K562 (cell line): ENCODE measurements around the gene C3orf52. TPM values are rescaled to one million over a fixed set of nuclear protein-coding genes. Genes with fewer than 3 reads are reported as not detected.

Experiments
- CREB3L1 ChIP-seq: fragments of 450-650 bp; IDR thresholded peaks from 2 replicates; pipeline ENCODE4 v1.6.1; 2014; ENCODE audit warnings: low read depth, mild to moderate bottlenecking, moderate library complexity, borderline replicate concordance
- ERF ChIP-seq: fragments of 450-650 bp; formaldehyde crosslinking; IDR thresholded peaks from 2 replicates; pipeline ENCODE4 v1.4.0; 2020; ENCODE audit warnings: mild to moderate bottlenecking, mixed read lengths
- HDAC3 ChIP-seq: fragments of 450-650 bp; IDR thresholded peaks from 2 replicates; pipeline ENCODE4 v1.6.1; 2018; ENCODE audit warnings: borderline replicate concordance, mild to moderate bottlenecking, moderate library complexity; ENCODE audit not compliant: partially characterized antibody
- RHOXF2B ChIP-seq: fragments of 250-450 bp; sonication (Bioruptor Pico); conservative IDR thresholded peaks from 2 replicates; pipeline ENCODE4 v1.5.1; 2021
- SRSF3 ChIP-seq: fragments of 200-400 bp; formaldehyde crosslinking; IDR thresholded peaks from 2 replicates; pipeline ENCODE4 v1.6.1; 2016; ENCODE audit warnings: mild to moderate bottlenecking, low read length, moderate library complexity; ENCODE audit not compliant: insufficient read depth
- SUPT5H ChIP-seq: fragments of 450-650 bp; IDR thresholded peaks from 2 replicates; pipeline ENCODE4 v1.6.1; 2016
- THRB ChIP-seq: fragments of 450-650 bp; formaldehyde crosslinking; conservative IDR thresholded peaks from 2 replicates; pipeline ENCODE4 v1.4.0; 2022; ENCODE audit warnings: mild to moderate bottlenecking, missing genetic modification characterization
- ZNF143 ChIP-seq: sonication (generic); formaldehyde crosslinking; IDR thresholded peaks from 2 replicates; pipeline ENCODE4 v1.9.0; 2022; ENCODE audit warnings: mild to moderate bottlenecking, missing genetic modification reagents
- ZNF586 ChIP-seq: fragments of 450-650 bp; formaldehyde crosslinking; conservative IDR thresholded peaks from 2 replicates; pipeline ENCODE4 v1.4.0; 2020; ENCODE audit warnings: mild to moderate bottlenecking, moderate library complexity
- polyA plus RNA-seq, 8 experiments: library from polyadenylated mRNA; depleted of rRNA in 4 of 8; stranded (reverse) in 5 of 8; unstranded in 3 of 8; fragments of >200 nt; fragmentation: Nextera tagmentation in 2 of 8; fragmentation: Illumina TruSeq in 1 of 8; extraction: Ambion mirVana in 2 of 8; extraction: Trizol in 1 of 8; gene quantifications; 2 replicates each; pipeline versions ENCODE4 v1.2.1 to v1.2.3, GENCODE V29; 2011 to 2014; ENCODE audit warnings: inconsistent platforms in 1 of 8, missing spikeins in 1 of 8
- total RNA-seq, 7 experiments: library from RNA; depleted of rRNA in 6 of 7; stranded (reverse); fragments of >200 nt in 6 of 7; fragmentation: Illumina TruSeq in 2 of 7; extraction: Trizol in 2 of 7; gene quantifications; 2 replicates each; pipeline versions ENCODE4 v1.2.1 to v1.2.3, GENCODE V29; 2011 to 2021; ENCODE audit warnings: low replicate concordance in 1 of 7
- TF ChIP-seq, protein P1 (sequence below), 2 experiments: fragments of 450-650 bp; IDR thresholded peaks; 2 replicates each; pipeline ENCODE4 v1.6.1; 2016; ENCODE audit warnings: mild to moderate bottlenecking in 2 of 2, borderline replicate concordance in 1 of 2, low read depth in 1 of 2, moderate library complexity in 1 of 2
- TF ChIP-seq, protein P2 (sequence below), 2 experiments: fragments of 450-650 bp; IDR thresholded peaks; 2 replicates each; pipeline ENCODE4 v1.6.1; 2018; ENCODE audit warnings: mild to moderate bottlenecking in 2 of 2, low read depth in 1 of 2; ENCODE audit not compliant: partially characterized antibody in 2 of 2

Gene C3orf52
- total and polyA plus RNA-seq, 9 of the 15 experiments (the other 6 are each of a cell fraction or from before 2014, with no cell fraction given) = 2.8 to 6.1 (median 3.8) TPM

DNA sequence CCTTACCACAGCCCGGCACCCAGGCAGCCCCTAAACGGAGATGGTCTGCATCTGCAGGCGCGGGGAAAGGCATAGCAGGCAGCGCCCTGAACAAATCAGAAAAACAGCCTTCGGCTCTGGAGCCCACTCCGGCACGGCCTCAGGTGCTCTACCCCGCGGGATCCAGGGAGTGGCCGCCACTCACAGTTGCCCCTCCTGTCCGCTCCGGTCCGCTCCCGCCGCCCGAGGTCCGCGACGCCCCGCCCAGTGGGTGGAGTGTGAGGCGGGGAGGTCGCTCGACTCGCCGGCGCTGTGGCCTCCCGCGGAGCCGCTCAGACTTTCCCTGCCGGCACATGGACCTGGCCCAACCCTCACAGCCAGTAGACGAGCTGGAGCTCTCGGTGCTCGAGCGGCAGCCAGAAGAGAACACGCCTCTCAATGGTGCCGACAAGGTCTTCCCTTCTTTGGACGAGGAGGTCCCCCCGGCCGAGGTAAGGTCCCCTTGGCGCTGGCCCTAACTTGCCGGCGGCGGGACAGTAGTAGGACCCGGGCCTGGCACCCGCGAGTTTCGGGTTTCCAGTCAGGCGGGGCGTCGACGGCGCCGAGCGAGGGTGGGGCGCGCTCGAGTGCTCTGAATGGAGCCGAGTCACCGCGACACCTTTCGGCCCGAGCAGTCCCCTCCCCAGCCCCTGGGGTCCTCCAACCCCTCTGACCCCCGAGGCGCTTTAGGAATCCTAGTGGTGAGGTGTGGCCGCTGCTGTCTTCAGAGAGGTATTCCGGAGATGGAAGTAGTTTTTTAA, at the start of gene C3orf52 (continued):
- TF ChIP-seq, protein P1, sequence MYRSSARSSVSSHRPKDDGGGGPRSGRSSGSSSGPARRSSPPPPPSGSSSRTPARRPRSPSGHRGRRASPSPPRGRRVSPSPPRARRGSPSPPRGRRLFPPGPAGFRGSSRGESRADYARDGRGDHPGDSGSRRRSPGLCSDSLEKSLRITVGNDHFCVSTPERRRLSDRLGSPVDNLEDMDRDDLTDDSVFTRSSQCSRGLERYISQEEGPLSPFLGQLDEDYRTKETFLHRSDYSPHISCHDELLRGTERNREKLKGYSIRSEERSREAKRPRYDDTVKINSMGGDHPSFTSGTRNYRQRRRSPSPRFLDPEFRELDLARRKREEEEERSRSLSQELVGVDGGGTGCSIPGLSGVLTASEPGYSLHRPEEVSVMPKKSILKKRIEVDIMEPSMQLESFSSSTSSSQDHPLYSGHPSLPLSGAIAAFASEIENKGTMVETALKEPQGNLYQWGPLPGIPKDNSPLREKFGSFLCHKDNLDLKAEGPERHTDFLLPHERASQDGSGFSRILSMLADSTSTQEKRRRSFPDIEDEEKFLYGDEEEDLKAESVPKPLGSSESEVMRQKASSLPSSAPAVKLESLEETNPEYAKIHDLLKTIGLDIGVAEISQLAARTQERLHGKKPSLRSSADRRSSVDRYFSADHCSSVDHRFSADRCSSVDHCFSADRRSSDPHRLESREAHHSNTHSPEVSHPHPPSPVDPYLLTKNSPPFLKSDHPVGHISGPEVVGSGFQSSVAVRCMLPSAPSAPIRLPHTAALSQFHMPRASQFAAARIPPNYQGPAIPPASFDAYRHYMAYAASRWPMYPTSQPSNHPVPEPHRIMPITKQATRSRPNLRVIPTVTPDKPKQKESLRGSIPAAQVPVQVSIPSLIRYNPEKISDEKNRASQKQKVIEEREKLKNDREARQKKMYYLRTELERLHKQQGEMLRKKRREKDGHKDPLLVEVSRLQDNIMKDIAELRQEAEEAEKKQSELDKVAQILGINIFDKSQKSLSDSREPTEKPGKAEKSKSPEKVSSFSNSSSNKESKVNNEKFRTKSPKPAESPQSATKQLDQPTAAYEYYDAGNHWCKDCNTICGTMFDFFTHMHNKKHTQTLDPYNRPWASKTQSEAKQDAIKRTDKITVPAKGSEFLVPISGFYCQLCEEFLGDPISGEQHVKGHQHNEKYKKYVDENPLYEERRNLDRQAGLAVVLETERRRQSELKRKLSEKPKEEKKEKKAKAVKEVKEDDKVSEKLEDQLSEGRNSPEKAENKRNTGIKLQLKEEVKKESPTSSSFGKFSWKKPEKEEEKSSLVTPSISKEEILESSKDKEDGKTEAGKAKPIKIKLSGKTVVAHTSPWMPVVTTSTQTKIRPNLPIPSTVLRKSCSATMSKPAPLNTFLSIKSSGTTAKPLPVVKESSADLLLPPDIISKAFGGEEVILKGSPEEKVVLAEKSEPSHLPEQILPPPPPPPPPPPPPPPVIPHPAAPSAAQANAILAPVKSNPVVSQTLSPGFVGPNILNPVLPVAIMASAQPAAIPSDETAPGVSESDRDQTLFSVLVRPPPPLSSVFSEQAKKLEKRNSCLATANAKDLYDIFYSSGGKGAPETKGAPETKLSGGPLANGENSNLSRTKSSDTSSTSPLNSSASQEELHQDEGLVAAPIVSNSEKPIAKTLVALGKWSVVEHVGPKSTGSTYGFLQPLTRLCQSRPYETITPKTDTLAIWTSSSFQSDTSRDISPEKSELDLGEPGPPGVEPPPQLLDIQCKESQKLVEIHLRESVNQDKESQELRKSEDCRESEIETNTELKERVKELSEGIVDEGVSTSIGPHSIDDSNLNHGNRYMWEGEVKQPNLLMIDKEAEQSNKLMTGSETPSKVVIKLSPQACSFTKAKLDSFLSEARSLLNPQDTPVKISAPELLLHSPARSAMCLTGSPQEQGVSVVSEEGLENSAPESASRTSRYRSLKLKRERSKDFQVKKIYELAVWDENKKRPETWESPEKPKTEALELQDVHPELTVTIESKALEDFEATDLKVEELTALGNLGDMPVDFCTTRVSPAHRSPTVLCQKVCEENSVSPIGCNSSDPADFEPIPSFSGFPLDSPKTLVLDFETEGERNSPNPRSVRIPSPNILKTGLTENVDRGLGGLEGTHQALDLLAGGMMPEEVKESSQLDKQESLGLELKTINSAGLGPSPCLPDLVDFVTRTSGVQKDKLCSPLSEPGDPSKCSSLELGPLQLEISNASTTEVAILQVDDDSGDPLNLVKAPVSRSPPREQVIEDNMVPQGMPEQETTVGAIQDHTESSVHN (IDR thresholded peaks at IDR 0.05; ENCODE audit: borderline replicate concordance in 1 of 2, low read depth in 1 of 2) = no peak
- TF ChIP-seq SUPT5H (peak; percentile 62), ERF (no peak), ZNF143 (no peak), THRB (CRISPR knock-in tag) (no peak), SRSF3 (no peak), RHOXF2B (CRISPR knock-in tag) (no peak), HDAC3 (no peak), ZNF586 (CRISPR knock-in tag) (no peak), CREB3L1 (0 out of 2 replicates have a peak, but pooled peaks have one; percentile 53)
- TF ChIP-seq, protein P2, sequence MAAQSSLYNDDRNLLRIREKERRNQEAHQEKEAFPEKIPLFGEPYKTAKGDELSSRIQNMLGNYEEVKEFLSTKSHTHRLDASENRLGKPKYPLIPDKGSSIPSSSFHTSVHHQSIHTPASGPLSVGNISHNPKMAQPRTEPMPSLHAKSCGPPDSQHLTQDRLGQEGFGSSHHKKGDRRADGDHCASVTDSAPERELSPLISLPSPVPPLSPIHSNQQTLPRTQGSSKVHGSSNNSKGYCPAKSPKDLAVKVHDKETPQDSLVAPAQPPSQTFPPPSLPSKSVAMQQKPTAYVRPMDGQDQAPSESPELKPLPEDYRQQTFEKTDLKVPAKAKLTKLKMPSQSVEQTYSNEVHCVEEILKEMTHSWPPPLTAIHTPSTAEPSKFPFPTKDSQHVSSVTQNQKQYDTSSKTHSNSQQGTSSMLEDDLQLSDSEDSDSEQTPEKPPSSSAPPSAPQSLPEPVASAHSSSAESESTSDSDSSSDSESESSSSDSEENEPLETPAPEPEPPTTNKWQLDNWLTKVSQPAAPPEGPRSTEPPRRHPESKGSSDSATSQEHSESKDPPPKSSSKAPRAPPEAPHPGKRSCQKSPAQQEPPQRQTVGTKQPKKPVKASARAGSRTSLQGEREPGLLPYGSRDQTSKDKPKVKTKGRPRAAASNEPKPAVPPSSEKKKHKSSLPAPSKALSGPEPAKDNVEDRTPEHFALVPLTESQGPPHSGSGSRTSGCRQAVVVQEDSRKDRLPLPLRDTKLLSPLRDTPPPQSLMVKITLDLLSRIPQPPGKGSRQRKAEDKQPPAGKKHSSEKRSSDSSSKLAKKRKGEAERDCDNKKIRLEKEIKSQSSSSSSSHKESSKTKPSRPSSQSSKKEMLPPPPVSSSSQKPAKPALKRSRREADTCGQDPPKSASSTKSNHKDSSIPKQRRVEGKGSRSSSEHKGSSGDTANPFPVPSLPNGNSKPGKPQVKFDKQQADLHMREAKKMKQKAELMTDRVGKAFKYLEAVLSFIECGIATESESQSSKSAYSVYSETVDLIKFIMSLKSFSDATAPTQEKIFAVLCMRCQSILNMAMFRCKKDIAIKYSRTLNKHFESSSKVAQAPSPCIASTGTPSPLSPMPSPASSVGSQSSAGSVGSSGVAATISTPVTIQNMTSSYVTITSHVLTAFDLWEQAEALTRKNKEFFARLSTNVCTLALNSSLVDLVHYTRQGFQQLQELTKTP (IDR thresholded peaks at IDR 0.05; ENCODE audit: low read depth in 1 of 2, partially characterized antibody in 2 of 2) = no peak
